GM19025 (cell line): ENCODE results near the gene CTNS.

Source experiments
- ATAC-seq: cut with Tn5 transposase; IDR thresholded peaks from one replicate; pipeline ENCODE4 v1.9.1; 2021; ENCODE audit warnings: mild to moderate bottlenecking, low read depth, moderate library complexity; ENCODE audit not compliant: unreplicated experiment

Gene CTNS

GRCh38 chr17:3622977-3623594 lies 13.5 kb upstream of the CTNS start:
- ATAC-seq: no peak

DNA sequence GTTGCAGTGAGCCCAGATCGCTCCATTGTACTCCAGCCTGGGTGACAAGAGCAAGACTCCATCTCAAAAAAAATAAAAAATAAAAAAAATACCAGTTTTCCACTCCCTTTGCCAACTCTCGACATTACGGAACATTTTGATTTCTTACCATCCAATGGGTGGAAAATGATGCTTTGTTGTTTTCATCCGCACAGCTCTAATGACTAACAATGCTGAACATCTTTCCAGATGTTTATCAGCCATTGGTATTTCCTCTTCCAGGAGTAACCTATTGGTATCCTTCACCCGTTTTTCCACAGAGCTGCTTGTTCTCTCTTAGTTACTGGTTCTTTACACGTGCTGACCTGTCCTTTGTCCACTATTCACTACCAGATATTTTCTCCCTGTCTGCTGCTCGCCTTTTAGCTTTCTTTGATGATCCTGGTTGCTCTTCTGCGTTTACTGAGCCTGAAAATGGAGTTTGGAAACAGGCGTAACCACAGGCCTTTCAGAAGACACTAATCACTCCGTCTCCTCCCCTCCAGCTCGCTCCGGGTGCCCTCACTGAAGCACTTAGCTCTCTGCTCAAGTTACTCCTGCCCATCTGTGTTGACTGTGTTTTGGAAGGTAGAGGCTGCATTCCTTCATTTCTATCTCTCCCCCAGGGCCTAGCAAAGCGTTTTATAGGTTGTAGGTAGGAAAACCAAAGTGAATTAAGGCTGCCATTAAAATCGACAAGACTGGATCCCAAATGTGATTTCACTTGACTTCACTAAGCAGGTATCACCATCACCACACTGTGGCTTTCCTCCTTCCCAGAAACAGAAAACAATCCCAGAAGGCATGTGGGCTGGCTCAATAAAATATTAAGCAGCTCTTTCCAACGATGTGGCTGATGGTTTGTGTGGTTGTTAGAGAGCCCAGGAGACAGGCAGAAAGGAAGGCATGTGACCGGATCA lies 9.5 kb upstream of the CTNS start:
- no peak for ATAC-seq

DNA sequence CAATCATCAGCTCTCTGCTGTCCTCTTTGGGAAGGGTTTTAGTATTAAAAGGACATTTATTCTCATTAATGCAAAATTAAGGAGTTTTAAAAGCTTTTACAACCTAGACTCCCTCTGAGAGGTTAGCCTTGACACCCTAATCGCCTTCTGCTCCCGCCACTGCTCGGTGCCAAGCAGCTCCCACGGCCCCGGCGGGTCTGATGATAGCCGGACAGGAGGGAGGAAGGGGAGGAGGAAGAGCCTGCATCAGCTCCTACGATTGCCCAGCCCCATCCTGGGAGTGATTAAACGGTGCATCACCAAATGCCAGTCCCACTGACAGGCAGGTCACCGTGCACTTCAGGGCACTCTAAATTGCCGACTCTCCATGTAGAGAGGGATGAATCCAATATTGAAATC lies 8.8 kb upstream of the CTNS start:
- no peak for ATAC-seq

GRCh38 chr17:3630781-3631180 lies 5.8 kb upstream of the CTNS start:
- no peak for ATAC-seq

GRCh38 chr17:3632287-3632686 lies 4.3 kb upstream of the CTNS start:
- no peak for ATAC-seq

DNA sequence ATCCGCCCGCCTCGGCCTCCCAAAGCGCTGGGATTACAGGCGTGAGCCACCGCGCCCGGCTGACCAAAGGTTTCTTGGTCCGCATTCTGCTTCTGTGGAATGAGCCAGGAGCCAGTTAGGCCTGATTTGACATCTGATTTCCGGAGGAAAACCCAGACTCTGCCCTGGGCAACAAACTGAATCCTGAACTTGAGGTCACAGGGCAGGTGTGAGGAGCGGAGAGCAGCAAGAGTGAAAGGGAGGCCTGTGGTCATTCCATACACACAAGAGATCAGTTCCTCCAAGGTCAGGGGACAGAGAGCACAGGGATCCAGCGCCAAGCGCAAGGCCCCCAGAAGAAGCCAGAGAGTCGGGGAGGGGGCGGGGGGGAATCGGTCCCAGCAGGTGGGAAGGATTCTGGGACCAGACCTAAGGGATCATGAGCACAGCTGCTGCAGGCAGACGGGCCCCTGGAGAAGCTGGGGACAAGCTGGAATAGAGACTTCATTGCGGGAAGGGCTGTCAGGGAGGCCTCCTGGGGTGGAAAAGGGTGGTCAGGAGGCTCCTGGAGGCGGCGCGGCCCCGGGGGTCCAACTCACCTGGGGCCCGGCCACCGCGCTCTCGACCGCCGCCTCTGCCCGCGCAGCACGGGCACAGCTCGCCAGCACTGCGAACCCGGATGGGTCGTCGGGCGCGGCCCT lies 946 bp upstream of the CTNS start:
- no peak for ATAC-seq

DNA sequence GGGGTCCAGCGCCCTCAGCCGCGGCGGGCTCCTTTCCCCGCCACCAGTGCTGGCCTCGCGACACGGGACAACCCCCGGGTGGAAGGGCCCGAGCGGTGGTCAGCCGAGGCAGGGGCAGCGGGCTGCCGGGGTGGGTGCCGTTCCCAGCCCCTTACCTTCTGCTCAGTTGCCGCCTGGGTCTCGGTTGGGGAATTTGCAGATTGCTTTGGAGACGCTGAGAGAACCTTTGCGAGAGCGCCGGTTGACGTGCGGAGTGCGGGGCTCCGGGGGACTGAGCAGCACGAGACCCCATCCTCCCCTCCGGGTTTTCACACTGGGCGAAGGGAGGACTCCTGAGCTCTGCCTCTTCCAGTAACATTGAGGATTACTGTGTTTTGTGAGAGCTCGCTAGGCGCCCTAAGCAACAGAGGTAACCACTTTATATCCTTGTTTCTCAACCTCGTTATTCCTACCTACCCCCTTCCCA lies 381 bp downstream of the CTNS start:
- peak; percentile 7 for ATAC-seq

GRCh38 chr17:3639981-3640596 lies 3.5 kb downstream of the CTNS start:
- ATAC-seq: no peak

DNA sequence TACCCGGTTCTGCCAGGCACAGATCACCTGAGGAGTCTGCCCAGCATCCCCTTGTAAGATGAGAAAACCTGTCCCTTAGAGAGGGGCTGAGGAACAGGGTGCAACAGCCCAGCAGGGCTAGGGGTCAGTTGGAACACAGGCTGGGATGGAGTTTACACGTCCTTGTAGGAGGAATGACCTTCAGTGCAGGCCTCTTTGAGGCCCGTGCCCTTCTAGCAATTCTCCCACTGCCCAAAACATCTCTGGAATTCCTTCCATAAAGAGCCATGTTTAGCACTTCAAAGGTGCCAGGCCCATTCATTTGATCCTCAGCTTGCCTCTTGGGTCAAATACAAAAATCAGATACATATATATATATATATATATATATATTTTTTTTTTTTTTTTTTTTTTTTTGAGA lies 4.5 kb downstream of the CTNS start:
- no peak for ATAC-seq

DNA sequence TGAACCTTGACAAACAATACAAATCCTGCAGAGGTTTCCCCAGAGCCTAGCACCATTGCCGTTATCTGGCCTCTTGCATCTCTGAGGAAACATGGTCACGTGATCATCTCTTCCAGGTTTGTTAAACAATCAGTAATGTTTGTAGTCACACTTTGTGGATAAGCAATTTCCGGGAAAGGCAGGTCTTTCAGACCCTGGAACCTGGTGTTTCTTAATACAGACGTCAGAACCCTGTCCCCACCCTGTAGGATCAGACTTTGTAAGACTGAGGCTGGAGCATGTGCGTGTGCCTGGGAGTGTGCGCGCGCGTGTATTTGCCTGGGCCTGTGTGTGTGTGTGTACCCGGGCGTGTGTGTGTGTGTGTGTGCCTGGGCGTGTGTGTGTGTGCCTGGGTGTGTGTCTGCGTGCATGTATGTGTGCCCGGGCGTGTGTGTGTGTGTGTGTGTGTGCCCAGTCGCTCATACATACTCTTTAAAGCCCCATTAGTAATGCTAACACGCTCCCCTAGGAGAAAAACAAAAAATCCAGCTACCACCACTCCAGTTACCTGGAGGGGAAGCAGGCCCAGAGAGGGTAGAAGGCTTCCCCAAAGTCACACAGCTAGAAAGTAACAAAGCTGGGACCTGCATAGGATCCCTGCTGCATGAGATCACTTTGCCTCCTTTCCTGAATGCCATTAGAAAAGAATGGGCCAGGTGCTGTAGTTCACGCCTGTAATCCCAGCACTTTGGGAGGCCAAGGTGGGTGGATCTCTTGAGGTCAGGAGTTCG lies 5.3 kb downstream of the CTNS start:
- no peak for ATAC-seq

DNA sequence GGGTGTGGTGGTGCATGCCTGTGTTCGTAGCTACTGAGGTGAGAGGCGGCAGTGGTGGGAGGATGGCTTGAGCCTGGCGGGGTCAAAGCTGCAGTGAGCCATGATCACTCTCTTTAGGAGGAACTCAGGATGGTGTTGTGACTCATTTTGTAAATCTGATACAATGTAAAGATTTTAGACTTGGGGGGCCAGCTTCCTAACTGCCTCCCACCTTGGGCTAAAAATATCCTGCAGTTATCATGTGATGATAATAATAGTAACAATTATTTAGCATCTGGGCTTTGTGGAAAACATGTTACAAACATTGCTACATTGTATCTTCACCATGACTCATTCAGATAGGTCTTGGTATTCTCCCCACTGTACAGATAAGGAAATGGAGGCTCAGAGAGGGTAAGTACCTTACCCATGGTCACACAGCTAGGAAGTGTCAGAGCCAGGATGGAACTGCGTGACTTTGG lies 7.4 kb downstream of the CTNS start:
- ATAC-seq: no peak

DNA sequence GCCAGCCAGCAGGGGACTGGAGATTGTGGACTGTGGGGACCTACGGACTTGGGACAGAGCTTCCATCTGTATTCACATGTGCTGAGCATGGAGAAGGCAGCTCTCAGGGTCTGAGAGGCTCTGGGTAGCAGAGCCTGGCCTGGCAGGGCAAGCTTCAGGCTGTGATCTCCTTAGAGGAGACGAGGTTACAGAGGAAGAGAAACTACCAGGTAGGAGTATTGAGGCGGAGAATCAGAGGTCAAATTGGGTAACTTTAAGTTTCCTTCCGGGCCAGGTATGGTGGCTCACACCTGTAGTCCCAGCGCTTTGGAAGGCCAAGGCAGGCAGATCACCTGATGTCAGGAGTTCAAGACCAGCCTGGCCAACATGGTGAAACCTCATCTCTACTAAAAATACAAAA lies 8.8 kb downstream of the CTNS start:
- no peak for ATAC-seq

DNA sequence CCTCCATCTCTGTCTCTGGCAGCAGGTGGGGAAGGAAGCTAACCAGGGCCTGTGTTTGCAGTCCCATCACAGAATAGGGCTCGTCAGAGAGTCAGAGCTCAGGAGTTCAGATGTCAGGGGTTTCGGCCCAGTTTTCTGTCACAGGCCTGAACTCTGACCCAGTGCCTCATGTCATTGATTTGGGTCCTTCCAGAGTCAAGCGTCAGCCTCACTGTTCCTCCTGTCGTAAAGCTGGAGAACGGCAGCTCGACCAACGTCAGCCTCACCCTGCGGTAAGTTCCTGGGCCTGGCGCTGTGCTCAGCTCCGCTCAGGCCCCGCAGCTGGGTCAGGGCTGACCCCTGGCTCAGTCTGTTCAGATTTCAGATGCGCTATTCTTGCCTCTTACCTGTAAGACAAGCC lies 10.7 kb downstream of the CTNS start:
- no peak for ATAC-seq

GRCh38 chr17:3647769-3648555 lies 11.4 kb downstream of the CTNS start:
- ATAC-seq: no peak

DNA sequence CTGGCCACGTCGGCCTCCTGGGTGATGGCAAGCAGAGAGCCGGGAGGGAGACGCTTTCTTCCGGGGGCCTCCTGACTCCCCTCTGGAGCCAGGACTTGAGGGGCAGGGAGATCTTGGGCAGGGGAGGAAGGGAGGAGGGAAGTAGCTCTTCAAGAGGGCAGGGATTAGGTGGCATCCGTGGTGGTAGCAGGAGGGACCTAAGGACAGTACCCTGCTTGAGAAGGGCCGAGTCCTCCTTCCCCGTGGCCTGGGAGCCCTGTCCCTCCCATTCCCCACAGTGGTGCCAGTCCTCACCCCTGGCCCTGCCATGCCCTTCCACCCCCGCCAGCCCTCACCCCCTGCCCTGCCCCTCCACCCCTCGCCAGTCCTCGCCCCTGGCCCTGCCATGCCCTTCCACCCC lies 19.2 kb downstream of the CTNS start:
- ATAC-seq: no peak

GRCh38 chr17:3656353-3656752 lies 19.8 kb downstream of the CTNS start:
- no peak for ATAC-seq

GRCh38 chr17:3656755-3657587 lies 20.4 kb downstream of the CTNS start:
- no peak for ATAC-seq

DNA sequence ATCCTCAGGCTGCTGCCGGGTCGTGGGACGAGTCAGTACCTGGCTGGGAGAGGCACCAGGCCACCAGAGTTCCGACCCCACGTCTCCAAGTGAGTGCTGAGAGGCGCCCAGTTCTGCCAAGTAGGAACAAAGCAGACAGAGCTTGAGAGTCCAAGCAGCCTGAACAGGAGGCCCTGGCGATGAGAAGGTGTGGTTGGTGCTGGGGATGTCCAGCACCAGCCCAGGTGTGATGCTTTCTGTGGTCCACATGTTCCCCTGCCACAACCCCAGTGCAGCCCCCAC lies 21.0 kb downstream of the CTNS start:
- ATAC-seq: no peak
